T-cell (primary cell): ENCODE measurements around the gene CHRND. TPM values are rescaled to one million over a fixed set of nuclear protein-coding genes. Genes with fewer than 3 reads are reported as not detected.

Experiments
- ATAC-seq, 4 experiments: fragments of 200-7000 bp in 3 of 4; fragments of 150-1000 bp in 1 of 4; cut with Tn5 transposase; replicated peaks in 1 of 4; 1 replicate in 3 of 4; 2 replicates in 1 of 4; pipeline ENCODE4 v1.10.0; 2021; ENCODE audit warnings: moderate library complexity in 3 of 4, mild to moderate bottlenecking in 2 of 4, moderate number of reproducible peaks in 1 of 4
- CTCF ChIA-PET, 2 donors: fragments of 300-600 bp; sonication (Branson Sonifier 250); formaldehyde crosslinking; loops; one replicate each; lab custom pipeline; 2022; ENCODE audit warnings: antibody characterized with exemption in 2 of 2; lab: Charles Lee
- POLR2A ChIA-PET, 2 donors: fragments of 300-600 bp; sonication (Branson Sonifier 250); formaldehyde crosslinking; loops; one replicate each; lab custom pipeline; 2022; ENCODE audit warnings: antibody characterized with exemption in 2 of 2; lab: Charles Lee
- DNase-seq, 35 experiments: peaks; one replicate each; pipeline versions ENCODE4 v3.0.0 to v3.0.0-alpha.2; 2013 to 2023
- H3K27ac ChIP-seq: one replicate; pipeline ENCODE4 v1.5.1; 2013; ENCODE audit warnings: low read length
- H3K27me3 ChIP-seq, 2 experiments: replicated peaks in 1 of 2; 1 replicate in 1 of 2; 2 replicates in 1 of 2; pipeline versions ENCODE4 v1.6.1 to v1.7.0; 2013; ENCODE audit warnings: low read length in 1 of 2, mixed read lengths in 1 of 2; ENCODE audit not compliant: control insufficient read depth in 2 of 2, insufficient read depth in 2 of 2; ENCODE audit errors: extremely low read depth in 1 of 2
- H3K36me3 ChIP-seq, 2 donors: 1 replicate in 1 of 2; 2 replicates in 1 of 2; pipeline versions ENCODE4 v1.6.1 to v1.7.0; 2013; ENCODE audit warnings: low read length in 1 of 2; ENCODE audit not compliant: control insufficient read depth in 2 of 2, insufficient read depth in 1 of 2; ENCODE audit errors: extremely low read depth in 1 of 2
- H3K4me1 ChIP-seq, 2 experiments: 1 replicate in 1 of 2; 2 replicates in 1 of 2; pipeline versions ENCODE4 v1.6.1 to v1.7.0; 2013; ENCODE audit warnings: low read length in 2 of 2, mixed read lengths in 1 of 2; ENCODE audit not compliant: insufficient read depth in 2 of 2, control insufficient read depth in 1 of 2; ENCODE audit errors: extremely low read depth in 1 of 2
- H3K4me3 ChIP-seq, 2 donors: 1 replicate in 1 of 2; 2 replicates in 1 of 2; pipeline versions ENCODE4 v1.5.1 to v1.7.0; 2013; ENCODE audit warnings: mild to moderate bottlenecking in 2 of 2, low read length in 1 of 2, moderate library complexity in 1 of 2; ENCODE audit not compliant: control insufficient read depth in 1 of 2; ENCODE audit errors: extremely low read depth in 1 of 2
- H3K9me3 ChIP-seq: 2 replicates; pipeline ENCODE4 v1.7.0; 2013
- H3K27ac Mint-ChIP-seq, 2 donors: one replicate each; pipeline ENCODE4 v1.8.0; 2020 to 2021; ENCODE audit warnings: mild to moderate bottlenecking in 2 of 2, mixed read lengths in 2 of 2
- H3K27me3 Mint-ChIP-seq, 2 donors: one replicate each; pipeline ENCODE4 v1.8.0; 2021 to 2022; ENCODE audit warnings: mixed read lengths in 2 of 2
- H3K36me3 Mint-ChIP-seq: one replicate; pipeline ENCODE4 v1.8.0; 2021; ENCODE audit warnings: mixed read lengths
- H3K4me1 Mint-ChIP-seq, 3 donors: one replicate each; pipeline ENCODE4 v1.8.0; 2020 to 2022; ENCODE audit warnings: mixed read lengths in 3 of 3, mild to moderate bottlenecking in 1 of 3
- H3K4me3 Mint-ChIP-seq, 3 donors: one replicate each; pipeline ENCODE4 v1.8.0; 2020 to 2022; ENCODE audit warnings: mild to moderate bottlenecking in 3 of 3, mixed read lengths in 3 of 3, moderate library complexity in 3 of 3
- H3K9me3 Mint-ChIP-seq, 3 donors: one replicate each; pipeline ENCODE4 v1.8.0; 2020 to 2022; ENCODE audit warnings: mixed read lengths in 3 of 3
- WGBS: methylation state at CpG from one replicate; pipeline ENCODE4 v1.1.5; 2013; ENCODE audit warnings: missing lambda C conversion rate; ENCODE audit not compliant: insufficient coverage; 5-methylcytosine and 5-hydroxymethylcytosine counted together
- total RNA-seq, 35 experiments: library from RNA in 6 of 35; stranded (reverse) in 6 of 35; fragments of 120-200 nt in 1 of 35; gene quantifications; one replicate each; pipeline versions ENCODE4 v1.2.1 to v1.2.4 and lab custom pipeline; 2013 to 2026

CHRND gene
- total RNA-seq, 5 donors from 2014 or later (not counting 1 experiment from before 2014, with no cell fraction given) = not detected

DNA sequence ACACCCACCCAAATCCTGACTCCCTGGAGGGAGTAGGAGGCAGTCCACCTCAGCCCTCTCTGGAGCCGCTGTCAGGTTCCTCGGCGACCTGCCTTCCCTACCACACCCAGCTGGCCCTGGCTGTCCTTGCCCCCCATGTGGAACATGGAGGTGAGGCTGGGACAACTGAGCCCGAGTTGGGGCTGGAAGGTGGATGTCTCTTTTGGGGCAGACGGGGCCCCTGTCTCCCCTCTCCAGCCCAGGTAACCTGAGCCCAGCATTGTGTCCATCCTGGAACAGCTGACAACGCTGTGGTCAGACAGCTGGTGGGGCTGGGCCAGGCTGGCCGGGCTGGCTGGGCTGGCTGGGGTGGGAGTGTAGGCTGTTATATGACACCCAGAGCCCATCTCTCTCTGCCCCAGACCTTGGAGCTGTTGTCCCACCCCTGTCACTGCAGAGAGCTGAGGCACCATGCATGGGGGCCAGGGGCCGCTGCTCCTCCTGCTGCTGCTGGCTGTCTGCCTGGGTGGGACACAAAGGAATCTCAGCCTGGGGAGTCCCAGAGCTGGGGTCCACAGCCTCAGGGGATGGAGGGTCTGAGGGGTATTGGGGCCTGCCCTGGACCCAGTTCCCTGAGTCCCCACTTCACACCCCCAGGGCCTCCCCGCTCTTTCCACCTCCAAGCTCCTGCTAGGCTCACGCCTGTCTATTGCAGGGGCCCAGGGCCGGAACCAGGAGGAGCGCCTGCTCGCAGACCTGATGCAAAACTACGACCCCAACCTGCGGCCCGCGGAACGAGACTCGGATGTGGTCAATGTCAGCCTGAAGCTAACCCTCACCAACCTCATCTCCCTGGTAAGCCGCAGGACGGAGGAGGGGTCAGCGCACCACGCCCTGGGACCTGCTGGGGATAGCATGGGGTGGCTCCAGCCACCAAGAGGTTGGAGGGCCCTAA lies 13.6 kb downstream of the CHRND start, which contains the start of gene CHRNG:
Gene CHRNG (plus strand): TSS at position 395 of the 934 bp plus-strand sequence. CDS start 56 bp downstream, at position 451.
- ATAC-seq = no peak
- POLR2A ChIA-PET = no interaction called here

DNA sequence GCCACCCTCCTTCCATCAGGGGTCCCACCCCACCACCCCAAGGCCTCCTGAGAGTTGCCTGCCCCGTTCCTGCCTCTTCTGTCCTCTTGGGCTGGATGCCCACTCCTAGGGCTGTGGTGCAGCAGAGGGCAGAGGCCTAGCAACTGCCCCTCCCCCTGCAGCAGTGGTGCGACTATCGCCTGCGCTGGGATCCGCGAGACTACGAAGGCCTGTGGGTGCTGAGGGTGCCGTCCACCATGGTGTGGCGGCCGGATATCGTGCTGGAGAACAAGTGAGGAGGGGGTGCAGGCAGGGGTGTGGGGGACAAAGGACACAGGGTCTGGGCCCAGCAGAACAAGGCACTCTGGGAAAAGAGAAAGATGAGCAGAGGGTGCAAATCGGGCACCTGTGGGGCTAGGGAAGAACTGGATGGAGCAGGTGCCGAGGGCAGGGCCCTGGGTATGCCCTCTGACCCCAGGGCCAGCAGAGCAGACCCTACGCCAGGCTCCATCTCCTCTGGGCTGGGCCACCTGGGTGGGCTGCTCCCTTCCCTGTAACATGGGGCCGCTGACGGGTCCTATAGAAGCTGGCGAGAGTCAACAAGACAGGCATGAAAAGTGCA lies 14.6 kb downstream of the CHRND start:
- DNase-seq (no peak), ATAC-seq (no peak)
- peaks cover 0 to 11% of the 10 kb centered on the region in 2 experiments for H3K4me1 ChIP-seq
- Mint-ChIP-seq H3K4me3 (no peak overlapping the region), H3K27me3 (peaks cover 9 to 12% of the 10 kb centered on the region in 2 donors), H3K9me3 (no peaks in the 10 kb centered on the region), H3K4me1 (peaks cover 16 to 34% (median 17%) of the 10 kb centered on the region in 3 donors), H3K27ac (no peak overlapping the region), H3K36me3 (peaks cover 7% of the 10 kb centered on the region)
- POLR2A ChIA-PET = no interaction called here
- peaks cover 0 to 4% of the 10 kb centered on the region in 2 donors for H3K36me3 ChIP-seq
- WGBS = 84% methylated on average over 14 of the region's 17 CpGs
- no peak overlapping the region for H3K27ac ChIP-seq
- CTCF ChIA-PET = no interaction called here
- H3K4me3 ChIP-seq = no peak overlapping the region
- H3K27me3 ChIP-seq = peaks cover 0 to 24% of the 10 kb centered on the region in 2 experiments
- no peaks in the 10 kb centered on the region for H3K9me3 ChIP-seq

More for the DNA sequence above, 13.6 kb downstream of the CHRND start, which contains the start of gene CHRNG:
- H3K4me3 Mint-ChIP-seq = no peak within 1 kb of the TSS
- Histone ChIP-seq H3K4me1 (peaks cover 0 to 11% of the 10 kb centered on the region in 2 experiments), H3K36me3 (peaks cover 0 to 4% of the 10 kb centered on the region in 2 donors), H3K4me3 (no peak within 1 kb of the TSS), H3K9me3 (no peaks in the 10 kb centered on the region), H3K27me3 (peaks cover 0 to 34% of the 10 kb centered on the region in 2 experiments), H3K27ac (no peak within 1 kb of the TSS)
- peaks cover 6% of the 10 kb centered on the region for H3K36me3 Mint-ChIP-seq
- H3K4me1 Mint-ChIP-seq = peaks cover 12 to 31% (median 14%) of the 10 kb centered on the region in 3 donors
- H3K9me3 Mint-ChIP-seq = no peaks in the 10 kb centered on the region
- peaks cover 9 to 12% of the 10 kb centered on the region in 2 donors for H3K27me3 Mint-ChIP-seq
- no peak for DNase-seq
- 54% methylated on average over 8 of the region's 23 CpGs for WGBS
- no peak within 1 kb of the TSS for H3K27ac Mint-ChIP-seq
- CTCF ChIA-PET = interaction anchor here in 1 of 2 donors (0.6 kb wide), 1 partner anchor 1421 kb away, joined by 3 read pairs; no protein-coding TSS in a partner anchor

DNA sequence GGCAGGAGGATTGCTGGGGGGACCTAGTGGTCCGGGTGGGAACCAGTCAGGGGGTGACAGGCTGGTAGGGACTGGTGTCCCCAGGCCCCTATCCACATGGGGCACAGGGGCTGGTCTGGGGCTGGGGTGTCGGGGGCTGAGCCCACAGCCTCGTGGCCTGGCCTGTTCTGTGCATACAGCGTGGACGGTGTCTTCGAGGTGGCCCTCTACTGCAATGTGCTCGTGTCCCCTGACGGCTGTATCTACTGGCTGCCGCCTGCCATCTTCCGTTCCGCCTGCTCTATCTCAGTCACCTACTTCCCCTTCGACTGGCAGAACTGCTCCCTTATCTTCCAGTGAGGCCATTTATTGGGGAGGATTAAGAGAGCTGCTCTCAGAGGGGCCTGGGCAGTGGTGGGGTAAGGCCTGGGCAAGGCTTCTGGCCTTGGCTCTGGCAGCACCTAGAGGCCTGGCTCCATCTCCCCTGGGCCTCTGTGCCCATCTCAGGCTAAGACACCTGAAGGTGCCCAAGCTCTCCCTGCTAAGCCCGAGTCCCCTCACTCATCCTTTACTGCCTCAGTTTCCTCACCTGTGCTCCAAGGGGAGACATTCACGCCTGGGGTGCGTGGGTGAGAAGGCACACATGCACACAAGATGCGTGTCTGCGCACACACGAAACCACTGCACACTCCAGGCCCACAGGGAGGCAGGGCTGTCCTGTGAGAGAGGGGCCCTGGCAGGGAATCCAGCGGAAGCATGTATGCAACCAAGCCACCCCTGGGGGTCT lies 15.4 kb downstream of the CHRND start:
- no peaks in the 10 kb centered on the region for H3K9me3 ChIP-seq
- peaks cover 0 to 15% of the 10 kb centered on the region in 2 experiments for H3K27me3 ChIP-seq
- CTCF ChIA-PET = no interaction called here
- Mint-ChIP-seq H3K9me3 (no peaks in the 10 kb centered on the region), H3K4me1 (peaks cover 22 to 40% (median 25%) of the 10 kb centered on the region in 3 donors), H3K27me3 (peaks cover 6 to 10% of the 10 kb centered on the region in 2 donors), H3K4me3 (no peak overlapping the region), H3K27ac (peak overlapping the region in 1 of 2 donors; percentile 22), H3K36me3 (peaks cover 8% of the 10 kb centered on the region)
- no peak overlapping the region for H3K27ac ChIP-seq
- WGBS = 75% methylated on average over 10 of the region's 19 CpGs
- no peak overlapping the region for H3K4me3 ChIP-seq
- H3K36me3 ChIP-seq = peaks cover 0 to 4% of the 10 kb centered on the region in 2 donors
- no peak for DNase-seq
- ATAC-seq = peak in 2 of 4 experiments; percentile 10 to 23
- H3K4me1 ChIP-seq = peaks cover 0 to 13% of the 10 kb centered on the region in 2 experiments
- POLR2A ChIA-PET = no interaction called here

DNA sequence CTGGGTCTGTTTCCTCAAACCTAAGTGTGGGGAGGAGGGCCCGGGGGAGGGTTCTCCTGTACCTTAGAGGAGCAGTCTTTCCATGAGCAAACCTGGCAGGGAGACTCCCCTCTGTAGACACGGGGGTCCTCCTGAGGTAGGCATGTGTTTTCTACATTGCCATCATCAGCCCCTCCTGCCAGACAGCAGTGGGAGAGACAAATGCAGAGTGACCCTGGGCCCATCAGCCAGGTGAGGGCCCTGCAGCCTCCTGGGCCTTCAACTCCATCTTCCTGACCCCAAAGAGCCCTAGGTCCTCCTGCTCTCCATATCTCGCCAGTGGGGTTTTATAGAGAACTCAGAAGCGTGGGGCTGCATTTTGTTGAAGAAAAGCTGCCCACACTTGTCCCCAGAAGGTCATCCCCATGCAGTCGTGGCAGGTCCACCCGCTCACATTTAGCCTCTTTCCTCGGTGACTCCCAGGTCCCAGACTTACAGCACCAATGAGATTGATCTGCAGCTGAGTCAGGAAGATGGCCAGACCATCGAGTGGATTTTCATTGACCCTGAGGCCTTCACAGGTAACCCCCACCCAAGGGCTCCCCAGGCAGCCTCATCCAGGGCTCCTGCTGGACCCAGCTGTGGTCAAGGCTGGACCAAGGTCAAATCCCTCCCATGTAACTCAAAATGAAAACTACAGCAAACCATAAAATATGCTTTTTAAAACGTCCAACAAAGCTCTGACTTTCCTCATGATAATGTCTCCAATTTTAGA lies 16.2 kb downstream of the CHRND start:
- H3K27me3 Mint-ChIP-seq = peaks cover 5 to 6% of the 10 kb centered on the region in 2 donors
- POLR2A ChIA-PET = no interaction called here
- WGBS = 79% methylated on average over 7 of the region's 9 CpGs

DNA sequence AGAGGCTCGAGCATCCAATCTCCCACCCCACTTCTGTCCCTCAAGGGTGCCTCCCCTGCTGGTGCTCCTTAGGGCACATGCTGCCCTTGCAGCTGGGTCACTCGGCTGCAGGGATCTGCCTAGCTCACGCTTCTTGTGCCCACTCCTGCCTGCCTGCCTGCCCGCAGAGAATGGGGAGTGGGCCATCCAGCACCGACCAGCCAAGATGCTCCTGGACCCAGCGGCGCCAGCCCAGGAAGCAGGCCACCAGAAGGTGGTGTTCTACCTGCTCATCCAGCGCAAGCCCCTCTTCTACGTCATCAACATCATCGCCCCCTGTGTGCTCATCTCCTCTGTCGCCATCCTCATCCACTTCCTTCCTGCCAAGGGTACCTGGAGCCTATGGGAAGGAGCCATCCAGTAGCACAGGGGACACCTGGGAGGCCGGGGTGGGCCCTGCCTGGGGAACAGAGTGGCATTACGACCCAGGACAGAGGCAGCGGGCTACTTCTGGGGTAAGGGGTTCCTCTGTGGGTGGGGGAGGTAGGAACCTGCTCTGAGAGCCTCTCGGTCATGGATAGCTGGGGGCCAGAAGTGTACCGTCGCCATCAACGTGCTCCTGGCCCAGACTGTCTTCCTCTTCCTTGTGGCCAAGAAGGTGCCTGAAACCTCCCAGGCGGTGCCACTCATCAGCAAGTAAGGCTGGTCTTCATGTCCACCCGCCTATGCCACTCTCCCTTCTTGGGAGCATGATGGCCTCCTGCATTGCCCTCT lies 16.9 kb downstream of the CHRND start:
- H3K4me1 Mint-ChIP-seq = peaks cover 33 to 55% (median 35%) of the 10 kb centered on the region in 3 donors
- DNase-seq (no peak), ATAC-seq (peak in 1 of 4 experiments; percentile 11)
- Histone ChIP-seq H3K4me1 (peaks cover 0 to 27% of the 10 kb centered on the region in 2 experiments), H3K9me3 (no peaks in the 10 kb centered on the region), H3K27me3 (peaks cover 0 to 5% of the 10 kb centered on the region in 2 experiments), H3K36me3 (peaks cover 0 to 11% of the 10 kb centered on the region in 2 donors), H3K4me3 (no peak overlapping the region), H3K27ac (no peak overlapping the region)
- POLR2A ChIA-PET = no interaction called here
- H3K9me3 Mint-ChIP-seq = no peaks in the 10 kb centered on the region
- H3K27me3 Mint-ChIP-seq = peaks cover 5% of the 10 kb centered on the region in 2 donors
- no peak overlapping the region for H3K27ac Mint-ChIP-seq
- H3K4me3 Mint-ChIP-seq = no peak overlapping the region
- WGBS = 96% methylated on average over 11 of the region's 20 CpGs
- CTCF ChIA-PET = no interaction called here
- peaks cover 16% of the 10 kb centered on the region for H3K36me3 Mint-ChIP-seq

More for the DNA sequence above, 16.2 kb downstream of the CHRND start:
- Histone ChIP-seq H3K27ac (no peak overlapping the region), H3K4me3 (no peak overlapping the region), H3K4me1 (peaks cover 0 to 21% of the 10 kb centered on the region in 2 experiments), H3K9me3 (no peaks in the 10 kb centered on the region), H3K36me3 (peaks cover 0 to 11% of the 10 kb centered on the region in 2 donors), H3K27me3 (peaks cover 0 to 12% of the 10 kb centered on the region in 2 experiments)
- CTCF ChIA-PET = no interaction called here
- no peak for DNase-seq
- Mint-ChIP-seq H3K4me3 (no peak overlapping the region), H3K4me1 (peaks cover 26 to 48% (median 29%) of the 10 kb centered on the region in 3 donors), H3K36me3 (peaks cover 12% of the 10 kb centered on the region), H3K9me3 (no peaks in the 10 kb centered on the region), H3K27ac (no peak overlapping the region)
- ATAC-seq = no peak
